Keratinocyte (primary cell): ENCODE results near the gene NXPE4. TPM values are rescaled to one million over a fixed set of nuclear protein-coding genes. Genes with fewer than 3 reads are reported as not detected.

Experiments used
- DNase-seq: peaks from one replicate; pipeline ENCODE4 v3.0.0-alpha.2; 2011; ENCODE audit warnings: low read depth, missing footprints, low spot score
- FAIRE-seq: peaks from 2 replicates; lab custom pipeline; 2011; peaks lifted over from hg19 to GRCh38; lab: Jason Lieb, UNC
- H2AFZ ChIP-seq: 2 replicates; pipeline ENCODE4 v1.6.0; 2012; ENCODE audit warnings: low read length, control low read depth, inconsistent platforms; ENCODE audit not compliant: control insufficient read depth
- H3K27ac ChIP-seq: 2 replicates; pipeline ENCODE4 v1.5.1; 2011; ENCODE audit warnings: low read length; ENCODE audit not compliant: control insufficient read depth, insufficient read depth
- H3K27me3 ChIP-seq: 3 replicates; pipeline ENCODE4 v1.6.0; 2011; ENCODE audit warnings: low read length; ENCODE audit not compliant: control insufficient read depth, insufficient read depth; ENCODE audit errors: extremely low read depth
- H3K36me3 ChIP-seq, 2 experiments: 2 replicates in 1 of 2; 3 replicates in 1 of 2; pipeline ENCODE4 v1.5.1; 2011; ENCODE audit warnings: low read length in 2 of 2, mild to moderate bottlenecking in 1 of 2; ENCODE audit not compliant: control insufficient read depth in 2 of 2, insufficient read depth in 2 of 2; ENCODE audit errors: extremely low read depth in 1 of 2
- H3K4me1 ChIP-seq: 3 replicates; pipeline ENCODE4 v1.5.1; 2011; ENCODE audit warnings: low read length; ENCODE audit not compliant: control insufficient read depth, insufficient read depth; ENCODE audit errors: extremely low read depth
- H3K4me2 ChIP-seq: 3 replicates; pipeline ENCODE4 v1.6.0; 2011; ENCODE audit warnings: low read depth, low read length; ENCODE audit not compliant: control insufficient read depth, insufficient read depth; ENCODE audit errors: extremely low read depth
- H3K4me3 ChIP-seq, 3 experiments: fragments of 200-600 bp in 1 of 3; sonication (generic) in 1 of 3; 2 replicates in 2 of 3; 3 replicates in 1 of 3; pipeline ENCODE4 v1.5.1; 2011 to 2016; ENCODE audit warnings: low read length in 3 of 3, mild to moderate bottlenecking in 3 of 3, control low read depth in 2 of 3, inconsistent platforms in 1 of 3, low read depth in 1 of 3, mixed read lengths in 1 of 3, mixed run types in 1 of 3, moderate library complexity in 1 of 3; ENCODE audit not compliant: control insufficient read depth in 2 of 3, insufficient read depth in 2 of 3; ENCODE audit errors: extremely low read depth in 1 of 3
- H3K79me2 ChIP-seq: 2 replicates; pipeline ENCODE4 v1.6.0; 2012; ENCODE audit warnings: low read length; ENCODE audit not compliant: control insufficient read depth, insufficient read depth
- H3K9ac ChIP-seq: 3 replicates; pipeline ENCODE4 v1.6.0; 2011; ENCODE audit warnings: low read length; ENCODE audit not compliant: control insufficient read depth, insufficient read depth; ENCODE audit errors: extremely low read depth
- H3K9me1 ChIP-seq: 3 replicates; pipeline ENCODE4 v1.6.0; 2011; ENCODE audit warnings: low read length; ENCODE audit not compliant: control insufficient read depth, insufficient read depth; ENCODE audit errors: extremely low read depth
- H3K9me3 ChIP-seq: 2 replicates; pipeline ENCODE4 v1.5.1; 2012; ENCODE audit warnings: low read depth, low read length; ENCODE audit not compliant: control insufficient read depth
- H4K20me1 ChIP-seq: 3 replicates; pipeline ENCODE4 v1.6.0; 2011; ENCODE audit warnings: low read length; ENCODE audit not compliant: control insufficient read depth, insufficient read depth; ENCODE audit errors: extremely low read depth
- CTCF ChIP-seq, 3 experiments: IDR thresholded peaks in 1 of 3; conservative IDR thresholded peaks in 1 of 3; optimal IDR thresholded peaks in 1 of 3; 2 replicates in 2 of 3; 3 replicates in 1 of 3; pipeline versions ENCODE3 to v1.5.1; 2011; ENCODE audit warnings: low read length in 3 of 3, mild to moderate bottlenecking in 3 of 3, moderate library complexity in 2 of 3, control low read depth in 1 of 3, inconsistent platforms in 1 of 3; ENCODE audit not compliant: insufficient read depth in 2 of 3; ENCODE audit errors: extremely low read depth in 1 of 3
- EZH2 ChIP-seq: IDR thresholded peaks from one replicate; pipeline ENCODE4 v1.6.1; 2012; ENCODE audit warnings: inconsistent platforms, mild to moderate bottlenecking, low read length, moderate library complexity
- dilution Hi-C: fragments of 300-500 bp; cut with MboI; formaldehyde crosslinking; loops from one replicate; pipeline ENCODE4 v1.7.0; 2020; ENCODE audit warnings: low sequenced_read_pairs; ENCODE audit not compliant: extremely low pct_ligation_motif_present
- polyA plus RNA-seq, 5 experiments: library from polyadenylated mRNA; depleted of rRNA in 3 of 5; stranded (reverse) in 3 of 5; stranded (forward) in 1 of 5; unstranded in 1 of 5; fragments of >200 nt; gene quantifications; 1 replicate in 1 of 5; 2 replicates in 3 of 5; 3 replicates in 1 of 5; pipeline versions ENCODE4 v1.2.1 to v1.2.3, GENCODE V29; 2011 to 2012; ENCODE audit warnings: missing spikeins in 2 of 5, low read depth in 1 of 5, low replicate concordance in 1 of 5

Gene NXPE4
- polyA plus RNA-seq, 1 donor (not counting 4 experiments of a cell fraction or from before 2014, with no cell fraction given): not detected

GRCh38 chr11:114551060-114551459 is 44.5 kb downstream of the NXPE4 start:
- no peak overlapping the region for H3K9ac ChIP-seq
- H3K36me3 ChIP-seq: no peaks in the 10 kb centered on the region
- no peaks in the 10 kb centered on the region for H3K9me1 ChIP-seq
- H4K20me1 ChIP-seq: no peaks in the 10 kb centered on the region
- H3K4me1 ChIP-seq: no peaks in the 10 kb centered on the region
- FAIRE-seq: no peak
- DNase-seq: no peak
- no peak overlapping the region for H3K4me2 ChIP-seq
- dilution Hi-C loops: no loop called here
- H2AFZ ChIP-seq: no peak overlapping the region
- no peaks in the 10 kb centered on the region for H3K9me3 ChIP-seq
- no peaks in the 10 kb centered on the region for H3K79me2 ChIP-seq
- H3K4me3 ChIP-seq: no peak overlapping the region
- TF ChIP-seq CTCF (optimal IDR thresholded peaks at IDR 0.05 in 1 of 3, IDR thresholded peaks at IDR 0.05 in 1 of 3, conservative IDR thresholded peaks at IDR 0.05 in 1 of 3; ENCODE audit: extremely low read depth in 1 of 3, insufficient read depth in 2 of 3, low read length in 3 of 3): no peak
- no peak for TF ChIP-seq EZH2
- H3K27ac ChIP-seq: no peak overlapping the region
- H3K27me3 ChIP-seq: no peaks in the 10 kb centered on the region

- DNase-seq: no peak
- dilution Hi-C loops: no loop called here
- H3K9ac ChIP-seq: no peak overlapping the region
These were observed 69.9 kb downstream of the NXPE4 start for GRCh38 chr11:114525682-114526081.

More at GRCh38 chr11:114525682-114526081, 69.9 kb downstream of the NXPE4 start:
- no peaks in the 10 kb centered on the region for H3K4me1 ChIP-seq
- H3K9me3 ChIP-seq: no peaks in the 10 kb centered on the region
- no peaks in the 10 kb centered on the region for H3K36me3 ChIP-seq
- no peaks in the 10 kb centered on the region for H3K79me2 ChIP-seq
- H3K27ac ChIP-seq: no peak overlapping the region
- no peak for FAIRE-seq
- H3K4me3 ChIP-seq: no peak overlapping the region
- H3K9me1 ChIP-seq: no peaks in the 10 kb centered on the region
- H3K27me3 ChIP-seq: no peaks in the 10 kb centered on the region
- H4K20me1 ChIP-seq: no peaks in the 10 kb centered on the region
- H2AFZ ChIP-seq: no peak overlapping the region
- H3K4me2 ChIP-seq: no peak overlapping the region
- TF ChIP-seq EZH2 (no peak), CTCF (optimal IDR thresholded peaks at IDR 0.05 in 1 of 3, IDR thresholded peaks at IDR 0.05 in 1 of 3, conservative IDR thresholded peaks at IDR 0.05 in 1 of 3; ENCODE audit: extremely low read depth in 1 of 3, insufficient read depth in 2 of 3, low read length in 3 of 3) (no peak)
